HEK293 (cell line): ENCODE results near the gene ADAMTSL5.
A peak's percentile ranks its signal among the peaks of the same experiment; 100 is the strongest.

ENCODE experiments used
- CTCF ChIA-PET: fragments of 350-600 bp; formaldehyde crosslinking; extraction: SDS; loops from one replicate; lab custom pipeline; 2021; ENCODE audit warnings: antibody characterized with exemption; lab: Yijun Ruan, JAX
- POLR2A ChIA-PET: fragments of 300-600 bp; formaldehyde crosslinking; extraction: SDS; loops from one replicate; lab custom pipeline; 2020; ENCODE audit warnings: antibody characterized with exemption, inconsistent platforms; lab: Yijun Ruan, JAX
- H3K27ac ChIP-seq: fragments of 200-500 bp; sonication (Bioruptor generic); 2 replicates; pipeline ENCODE4 v1.5.1; 2014; ENCODE audit warnings: low read depth, low read length, control low read depth, inconsistent platforms; ENCODE audit errors: extremely low read depth
- H3K36me3 ChIP-seq, 2 experiments: fragments of 200-500 bp in 1 of 2; sonication (Bioruptor generic) in 1 of 2; 1 replicate in 1 of 2; 2 replicates in 1 of 2; pipeline ENCODE4 v1.5.1; 2014 to 2017; ENCODE audit warnings: inconsistent platforms in 2 of 2, low read length in 2 of 2; ENCODE audit not compliant: control insufficient read depth in 2 of 2, insufficient read depth in 1 of 2
- H3K4me1 ChIP-seq: fragments of 200-500 bp; sonication (Bioruptor generic); 2 replicates; pipeline ENCODE4 v1.5.1; 2014; ENCODE audit warnings: mild to moderate bottlenecking, low read length, inconsistent platforms; ENCODE audit not compliant: control insufficient read depth, insufficient read depth
- H3K4me3 ChIP-seq: 2 replicates; pipeline ENCODE4 v1.5.1; 2011; ENCODE audit warnings: low read depth, mild to moderate bottlenecking, control low read depth, low read length, moderate library complexity
- H3K9me3 ChIP-seq: fragments of 200-500 bp; sonication (Bioruptor generic); 2 replicates; pipeline ENCODE4 v1.5.1; 2014; ENCODE audit warnings: low read depth, low read length, inconsistent platforms; ENCODE audit not compliant: control insufficient read depth, insufficient read depth
- BCL11B ChIP-seq: fragments of 450-650 bp; formaldehyde crosslinking; IDR thresholded peaks from 2 replicates; pipeline ENCODE4 v1.5.1; 2016; ENCODE audit warnings: low read depth, missing biosample characterization, missing genetic modification characterization
- GLI2 ChIP-seq: fragments of 450-650 bp; formaldehyde crosslinking; IDR thresholded peaks from 2 replicates; pipeline ENCODE4; 2017; ENCODE audit warnings: missing biosample characterization, missing genetic modification characterization, low read depth, borderline replicate concordance
- KLF1 ChIP-seq: fragments of 450-650 bp; formaldehyde crosslinking; IDR thresholded peaks from 2 replicates; pipeline ENCODE4 v1.5.1; 2016; ENCODE audit warnings: missing biosample characterization, missing genetic modification characterization
- WT1 ChIP-seq: fragments of 450-650 bp; formaldehyde crosslinking; IDR thresholded peaks from 2 replicates; pipeline ENCODE4 v1.5.1; 2016; ENCODE audit warnings: missing biosample characterization, missing genetic modification characterization
- ZFHX2 ChIP-seq: fragments of 450-650 bp; formaldehyde crosslinking; conservative IDR thresholded peaks from 2 replicates; pipeline ENCODE4 v1.5.1; 2016; ENCODE audit warnings: missing biosample characterization, missing genetic modification characterization
- ZNF155 ChIP-seq: fragments of 450-650 bp; formaldehyde crosslinking; IDR thresholded peaks from 2 replicates; pipeline ENCODE4 v1.5.1; 2016; ENCODE audit warnings: missing biosample characterization, missing genetic modification characterization
- ZNF221 ChIP-seq: fragments of 450-650 bp; formaldehyde crosslinking; IDR thresholded peaks from 2 replicates; pipeline ENCODE4 v1.5.1; 2017; ENCODE audit warnings: missing biosample characterization, missing genetic modification characterization, borderline replicate concordance
- ZNF350 ChIP-seq: fragments of 450-650 bp; formaldehyde crosslinking; IDR thresholded peaks from 2 replicates; pipeline ENCODE4 v1.5.0; 2017; ENCODE audit warnings: missing biosample characterization, mild to moderate bottlenecking, missing genetic modification characterization
- ZNF660 ChIP-seq: fragments of 450-650 bp; IDR thresholded peaks from 2 replicates; pipeline ENCODE4 v1.5.1; 2018; ENCODE audit warnings: missing biosample characterization, mild to moderate bottlenecking, missing genetic modification characterization
- ZNF677 ChIP-seq: fragments of 450-650 bp; IDR thresholded peaks from 2 replicates; pipeline ENCODE4 v1.5.0; 2018; ENCODE audit warnings: missing biosample characterization, mild to moderate bottlenecking, missing genetic modification characterization, moderate library complexity
- ZNF837 ChIP-seq: fragments of 450-650 bp; formaldehyde crosslinking; IDR thresholded peaks from 2 replicates; pipeline ENCODE4 v1.5.1; 2016; ENCODE audit warnings: missing biosample characterization, missing genetic modification characterization
- ZSCAN23 ChIP-seq: fragments of 450-650 bp; formaldehyde crosslinking; IDR thresholded peaks from 2 replicates; pipeline ENCODE4 v1.5.1; 2016; ENCODE audit warnings: missing biosample characterization, missing genetic modification characterization
- TF ChIP-seq, protein P1 (sequence below): fragments of 450-650 bp; formaldehyde crosslinking; IDR thresholded peaks from 2 replicates; pipeline ENCODE4 v1.5.1; 2016; ENCODE audit warnings: missing biosample characterization, missing genetic modification characterization
- TF ChIP-seq, protein P2 (sequence below): fragments of 450-650 bp; formaldehyde crosslinking; IDR thresholded peaks from 2 replicates; pipeline ENCODE4 v1.5.1; 2017; ENCODE audit warnings: missing biosample characterization, missing genetic modification characterization
- TF ChIP-seq, protein P3 (sequence below): fragments of 450-650 bp; formaldehyde crosslinking; IDR thresholded peaks from 2 replicates; pipeline ENCODE4 v1.5.1; 2016; ENCODE audit warnings: missing biosample characterization, missing genetic modification characterization
- TF ChIP-seq, protein P4 (sequence below): fragments of 450-650 bp; formaldehyde crosslinking; IDR thresholded peaks from 2 replicates; pipeline ENCODE4 v1.5.1; 2017; ENCODE audit warnings: missing biosample characterization, mild to moderate bottlenecking, missing genetic modification characterization, moderate library complexity
- TF ChIP-seq, protein P5 (sequence below): fragments of 450-650 bp; formaldehyde crosslinking; IDR thresholded peaks from 2 replicates; pipeline ENCODE4 v1.5.1; 2016; ENCODE audit warnings: missing biosample characterization, missing genetic modification characterization, borderline replicate concordance
- TF ChIP-seq, protein P6 (sequence below): fragments of 450-650 bp; formaldehyde crosslinking; IDR thresholded peaks from 2 replicates; pipeline ENCODE4 v1.5.1; 2016; ENCODE audit warnings: missing biosample characterization, missing genetic modification characterization
- TF ChIP-seq, protein P7 (sequence below): fragments of 450-650 bp; formaldehyde crosslinking; IDR thresholded peaks from 2 replicates; pipeline ENCODE4 v1.5.1; 2016; ENCODE audit warnings: missing biosample characterization, missing genetic modification characterization

The ADAMTSL5 gene

DNA sequence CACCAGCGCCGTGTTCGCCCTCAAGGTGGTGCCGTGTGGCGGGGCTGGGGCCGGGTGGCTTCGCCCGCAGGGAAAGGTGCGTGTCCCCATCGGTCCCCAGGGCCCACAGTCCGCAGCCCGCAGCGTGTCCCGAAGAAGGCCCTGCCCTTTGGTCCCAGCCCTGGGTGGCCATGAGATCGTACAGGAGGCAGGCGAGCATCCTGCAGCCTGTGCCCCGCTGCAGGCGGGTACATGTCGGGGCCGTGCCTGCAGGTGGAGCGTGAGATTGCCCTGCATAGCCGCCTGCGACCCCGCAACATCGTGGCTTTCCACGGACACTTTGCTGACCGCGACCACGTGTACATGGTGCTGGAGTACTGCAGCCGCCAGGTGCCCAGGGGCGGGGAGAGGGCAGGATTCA is 12.5 kb upstream of the ADAMTSL5 start:
- H3K4me1 ChIP-seq, result no peaks in the 10 kb centered on the region
- H3K27ac ChIP-seq, result no peak overlapping the region
- H3K4me3 ChIP-seq, result no peak overlapping the region
- CTCF ChIA-PET, result interaction anchor here (0.8 kb wide), 1 partner anchor 501 kb away, joined by 3 read pairs; no protein-coding TSS in a partner anchor
- TF ChIP-seq, protein P1, sequence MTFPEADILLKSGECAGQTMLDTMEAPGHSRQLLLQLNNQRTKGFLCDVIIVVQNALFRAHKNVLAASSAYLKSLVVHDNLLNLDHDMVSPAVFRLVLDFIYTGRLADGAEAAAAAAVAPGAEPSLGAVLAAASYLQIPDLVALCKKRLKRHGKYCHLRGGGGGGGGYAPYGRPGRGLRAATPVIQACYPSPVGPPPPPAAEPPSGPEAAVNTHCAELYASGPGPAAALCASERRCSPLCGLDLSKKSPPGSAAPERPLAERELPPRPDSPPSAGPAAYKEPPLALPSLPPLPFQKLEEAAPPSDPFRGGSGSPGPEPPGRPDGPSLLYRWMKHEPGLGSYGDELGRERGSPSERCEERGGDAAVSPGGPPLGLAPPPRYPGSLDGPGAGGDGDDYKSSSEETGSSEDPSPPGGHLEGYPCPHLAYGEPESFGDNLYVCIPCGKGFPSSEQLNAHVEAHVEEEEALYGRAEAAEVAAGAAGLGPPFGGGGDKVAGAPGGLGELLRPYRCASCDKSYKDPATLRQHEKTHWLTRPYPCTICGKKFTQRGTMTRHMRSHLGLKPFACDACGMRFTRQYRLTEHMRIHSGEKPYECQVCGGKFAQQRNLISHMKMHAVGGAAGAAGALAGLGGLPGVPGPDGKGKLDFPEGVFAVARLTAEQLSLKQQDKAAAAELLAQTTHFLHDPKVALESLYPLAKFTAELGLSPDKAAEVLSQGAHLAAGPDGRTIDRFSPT, result peak; percentile 29; the same call in 1 of the 2 replicates
- TF ChIP-seq ZNF837 (tag by site-specific recombination), result no peak
- TF ChIP-seq, all 188 proteins: peak for 1
- POLR2A ChIA-PET, result no interaction called here
- Histone ChIP-seq H3K9me3 (no peaks in the 10 kb centered on the region), H3K36me3 (no peaks in the 10 kb centered on the region)

DNA sequence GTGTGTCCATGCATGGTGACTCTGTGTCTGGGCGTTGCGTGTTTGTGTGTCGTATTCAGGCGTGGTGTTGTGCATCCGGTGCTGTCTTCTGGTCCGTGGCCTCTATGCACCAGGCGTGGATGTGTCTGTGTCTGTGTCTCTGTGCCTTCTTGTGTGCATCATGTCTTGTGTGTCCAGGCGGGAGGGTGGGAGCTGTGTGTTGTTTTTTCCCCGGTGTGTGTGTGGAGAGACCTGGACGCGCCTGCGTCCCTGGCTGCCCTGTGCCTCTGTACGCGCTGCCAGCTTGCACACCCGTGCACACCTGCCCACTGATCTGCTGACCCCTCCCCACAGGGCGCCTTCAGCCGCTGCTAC is 12.1 kb upstream of the ADAMTSL5 start:
- H3K9me3 ChIP-seq, result no peaks in the 10 kb centered on the region
- no peak overlapping the region for H3K27ac ChIP-seq
- CTCF ChIA-PET, result interaction anchor here (0.8 kb wide), 1 partner anchor 501 kb away, joined by 3 read pairs; no protein-coding TSS in a partner anchor
- no peak overlapping the region for H3K4me3 ChIP-seq
- no peaks in the 10 kb centered on the region for H3K36me3 ChIP-seq
- no peaks in the 10 kb centered on the region for H3K4me1 ChIP-seq
- POLR2A ChIA-PET, result no interaction called here
- TF ChIP-seq, protein P2, sequence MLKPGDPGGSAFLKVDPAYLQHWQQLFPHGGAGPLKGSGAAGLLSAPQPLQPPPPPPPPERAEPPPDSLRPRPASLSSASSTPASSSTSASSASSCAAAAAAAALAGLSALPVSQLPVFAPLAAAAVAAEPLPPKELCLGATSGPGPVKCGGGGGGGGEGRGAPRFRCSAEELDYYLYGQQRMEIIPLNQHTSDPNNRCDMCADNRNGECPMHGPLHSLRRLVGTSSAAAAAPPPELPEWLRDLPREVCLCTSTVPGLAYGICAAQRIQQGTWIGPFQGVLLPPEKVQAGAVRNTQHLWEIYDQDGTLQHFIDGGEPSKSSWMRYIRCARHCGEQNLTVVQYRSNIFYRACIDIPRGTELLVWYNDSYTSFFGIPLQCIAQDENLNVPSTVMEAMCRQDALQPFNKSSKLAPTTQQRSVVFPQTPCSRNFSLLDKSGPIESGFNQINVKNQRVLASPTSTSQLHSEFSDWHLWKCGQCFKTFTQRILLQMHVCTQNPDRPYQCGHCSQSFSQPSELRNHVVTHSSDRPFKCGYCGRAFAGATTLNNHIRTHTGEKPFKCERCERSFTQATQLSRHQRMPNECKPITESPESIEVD (tag by site-specific recombination), result no peak
- TF ChIP-seq, protein P3, sequence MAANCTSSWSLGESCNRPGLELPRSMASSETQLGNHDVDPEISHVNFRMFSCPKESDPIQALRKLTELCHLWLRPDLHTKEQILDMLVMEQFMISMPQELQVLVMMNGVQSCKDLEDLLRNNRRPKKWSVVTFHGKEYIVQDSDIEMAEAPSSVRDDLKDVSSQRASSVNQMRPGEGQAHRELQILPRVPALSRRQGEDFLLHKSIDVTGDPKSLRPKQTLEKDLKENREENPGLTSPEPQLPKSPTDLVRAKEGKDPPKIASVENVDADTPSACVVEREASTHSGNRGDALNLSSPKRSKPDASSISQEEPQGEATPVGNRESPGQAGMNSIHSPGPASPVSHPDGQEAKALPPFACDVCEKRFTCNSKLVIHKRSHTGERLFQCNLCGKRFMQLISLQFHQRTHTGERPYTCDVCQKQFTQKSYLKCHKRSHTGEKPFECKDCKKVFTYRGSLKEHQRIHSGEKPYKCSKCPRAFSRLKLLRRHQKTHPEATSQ, result no peak
- TF ChIP-seq WT1 (tag by site-specific recombination) (no peak), KLF1 (tag by site-specific recombination) (peak; percentile 20; the same call in 1 of the 2 replicates), ZFHX2 (tag by site-specific recombination) (no peak), BCL11B (tag by site-specific recombination) (0 out of 2 replicates have a peak, but pooled peaks have one; percentile 15), ZSCAN23 (tag by site-specific recombination) (no peak; the same call in 1 of the 2 replicates), ZNF221 (tag by site-specific recombination) (no peak), ZNF677 (tag by site-specific recombination) (no peak), ZNF660 (tag by site-specific recombination) (no peak), ZNF155 (no peak; the same call in 1 of the 2 replicates), GLI2 (no peak), ZNF350 (tag by site-specific recombination) (no peak)
- TF ChIP-seq, protein P4, sequence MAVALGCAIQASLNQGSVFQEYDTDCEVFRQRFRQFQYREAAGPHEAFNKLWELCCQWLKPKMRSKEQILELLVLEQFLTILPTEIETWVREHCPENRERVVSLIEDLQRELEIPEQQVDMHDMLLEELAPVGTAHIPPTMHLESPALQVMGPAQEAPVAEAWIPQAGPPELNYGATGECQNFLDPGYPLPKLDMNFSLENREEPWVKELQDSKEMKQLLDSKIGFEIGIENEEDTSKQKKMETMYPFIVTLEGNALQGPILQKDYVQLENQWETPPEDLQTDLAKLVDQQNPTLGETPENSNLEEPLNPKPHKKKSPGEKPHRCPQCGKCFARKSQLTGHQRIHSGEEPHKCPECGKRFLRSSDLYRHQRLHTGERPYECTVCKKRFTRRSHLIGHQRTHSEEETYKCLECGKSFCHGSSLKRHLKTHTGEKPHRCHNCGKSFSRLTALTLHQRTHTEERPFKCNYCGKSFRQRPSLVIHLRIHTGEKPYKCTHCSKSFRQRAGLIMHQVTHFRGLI (tag by site-specific recombination), result no peak
- TF ChIP-seq, protein P5, sequence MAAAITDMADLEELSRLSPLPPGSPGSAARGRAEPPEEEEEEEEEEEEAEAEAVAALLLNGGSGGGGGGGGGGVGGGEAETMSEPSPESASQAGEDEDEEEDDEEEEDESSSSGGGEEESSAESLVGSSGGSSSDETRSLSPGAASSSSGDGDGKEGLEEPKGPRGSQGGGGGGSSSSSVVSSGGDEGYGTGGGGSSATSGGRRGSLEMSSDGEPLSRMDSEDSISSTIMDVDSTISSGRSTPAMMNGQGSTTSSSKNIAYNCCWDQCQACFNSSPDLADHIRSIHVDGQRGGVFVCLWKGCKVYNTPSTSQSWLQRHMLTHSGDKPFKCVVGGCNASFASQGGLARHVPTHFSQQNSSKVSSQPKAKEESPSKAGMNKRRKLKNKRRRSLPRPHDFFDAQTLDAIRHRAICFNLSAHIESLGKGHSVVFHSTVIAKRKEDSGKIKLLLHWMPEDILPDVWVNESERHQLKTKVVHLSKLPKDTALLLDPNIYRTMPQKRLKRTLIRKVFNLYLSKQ (tag by site-specific recombination), result no peak
- TF ChIP-seq, protein P6, sequence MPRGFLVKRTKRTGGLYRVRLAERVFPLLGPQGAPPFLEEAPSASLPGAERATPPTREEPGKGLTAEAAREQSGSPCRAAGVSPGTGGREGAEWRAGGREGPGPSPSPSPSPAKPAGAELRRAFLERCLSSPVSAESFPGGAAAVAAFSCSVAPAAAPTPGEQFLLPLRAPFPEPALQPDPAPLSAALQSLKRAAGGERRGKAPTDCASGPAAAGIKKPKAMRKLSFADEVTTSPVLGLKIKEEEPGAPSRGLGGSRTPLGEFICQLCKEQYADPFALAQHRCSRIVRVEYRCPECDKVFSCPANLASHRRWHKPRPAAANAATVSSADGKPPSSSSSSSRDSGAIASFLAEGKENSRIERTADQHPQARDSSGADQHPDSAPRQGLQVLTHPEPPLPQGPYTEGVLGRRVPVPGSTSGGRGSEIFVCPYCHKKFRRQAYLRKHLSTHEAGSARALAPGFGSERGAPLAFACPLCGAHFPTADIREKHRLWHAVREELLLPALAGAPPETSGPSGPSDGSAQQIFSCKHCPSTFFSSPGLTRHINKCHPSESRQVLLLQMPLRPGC (tag by site-specific recombination), result no peak
- TF ChIP-seq, protein P7, sequence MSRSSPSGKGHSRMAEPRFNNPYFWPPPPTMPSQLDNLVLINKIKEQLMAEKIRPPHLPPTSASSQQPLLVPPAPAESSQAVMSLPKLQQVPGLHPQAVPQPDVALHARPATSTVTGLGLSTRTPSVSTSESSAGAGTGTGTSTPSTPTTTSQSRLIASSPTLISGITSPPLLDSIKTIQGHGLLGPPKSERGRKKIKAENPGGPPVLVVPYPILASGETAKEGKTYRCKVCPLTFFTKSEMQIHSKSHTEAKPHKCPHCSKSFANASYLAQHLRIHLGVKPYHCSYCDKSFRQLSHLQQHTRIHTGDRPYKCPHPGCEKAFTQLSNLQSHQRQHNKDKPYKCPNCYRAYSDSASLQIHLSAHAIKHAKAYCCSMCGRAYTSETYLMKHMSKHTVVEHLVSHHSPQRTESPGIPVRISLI (tag by site-specific recombination), result no peak
